ENCODE data around the gene ARHGEF9.

The ARHGEF9 gene

DNA sequence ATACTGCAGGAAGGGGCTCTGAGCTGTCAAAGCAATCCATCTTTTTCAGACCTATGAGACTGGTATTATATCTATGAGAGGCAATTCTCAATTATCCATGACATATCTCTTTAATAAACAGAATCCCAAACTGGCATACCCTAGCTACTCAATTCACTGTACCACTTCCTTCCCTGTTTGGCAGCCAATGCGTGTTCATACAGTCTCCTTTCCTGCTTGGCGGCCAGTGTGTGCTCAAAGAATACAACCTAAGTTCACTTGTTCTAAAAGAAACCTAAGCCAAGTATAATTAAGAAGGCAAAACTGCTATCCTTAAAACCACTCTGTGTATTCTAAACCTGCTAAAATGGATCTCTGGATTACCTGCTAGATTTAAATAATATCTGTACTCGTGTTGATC is 38.3 kb downstream of the ARHGEF9 start:
- no peak for DNase-seq (ENCODE audit: low read depth in 2 of 2)

DNA sequence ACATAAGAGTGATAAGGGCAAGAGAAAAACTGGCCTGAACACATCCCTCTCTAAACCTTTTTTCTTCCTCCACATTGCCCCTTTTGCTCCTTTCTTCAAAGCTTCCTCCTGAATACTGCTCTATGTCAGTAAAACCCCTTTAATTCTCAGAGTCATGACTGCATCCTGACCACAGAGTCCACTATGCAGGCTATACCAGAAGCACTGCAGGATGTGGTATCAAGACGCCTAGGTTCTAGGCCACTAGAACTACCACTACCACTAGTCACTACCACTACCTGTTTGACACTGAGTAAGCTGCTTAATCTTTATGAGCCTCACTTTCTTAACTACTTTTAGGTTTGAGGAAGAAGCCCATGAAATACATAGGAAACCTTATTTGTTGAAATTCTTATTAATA is 38.7 kb downstream of the ARHGEF9 start:
- no peak for DNase-seq (ENCODE audit: low read depth in 2 of 2)

DNA sequence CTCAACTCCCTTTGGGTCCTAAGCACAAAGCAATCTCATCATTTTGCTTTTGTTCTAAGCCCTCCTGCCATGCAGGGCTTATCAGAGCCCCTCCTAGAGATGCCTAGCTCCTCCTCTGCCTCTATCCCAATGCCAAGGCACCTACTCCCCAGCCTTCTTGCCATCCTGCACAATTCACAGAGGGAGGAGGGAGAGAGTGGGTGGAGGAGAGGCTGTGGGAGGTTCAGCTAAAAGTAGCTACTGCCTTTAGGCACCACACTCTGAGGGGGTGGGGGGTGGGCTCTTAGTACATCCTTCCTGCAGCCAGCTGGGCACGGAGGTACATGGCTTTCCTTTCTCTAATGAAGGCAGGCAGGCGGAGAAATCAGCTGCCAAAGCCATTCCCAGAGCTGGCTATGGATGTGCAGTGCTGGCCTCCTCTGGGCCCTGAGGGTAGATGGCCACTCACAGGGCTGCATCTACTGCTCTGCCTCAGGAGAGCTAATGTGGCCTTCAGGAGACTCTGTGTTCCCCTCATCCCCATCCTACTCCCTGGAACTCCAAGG is 40.1 kb downstream of the ARHGEF9 start:
- DNase-seq (ENCODE audit: low read depth in 2 of 2), result no peak

DNA sequence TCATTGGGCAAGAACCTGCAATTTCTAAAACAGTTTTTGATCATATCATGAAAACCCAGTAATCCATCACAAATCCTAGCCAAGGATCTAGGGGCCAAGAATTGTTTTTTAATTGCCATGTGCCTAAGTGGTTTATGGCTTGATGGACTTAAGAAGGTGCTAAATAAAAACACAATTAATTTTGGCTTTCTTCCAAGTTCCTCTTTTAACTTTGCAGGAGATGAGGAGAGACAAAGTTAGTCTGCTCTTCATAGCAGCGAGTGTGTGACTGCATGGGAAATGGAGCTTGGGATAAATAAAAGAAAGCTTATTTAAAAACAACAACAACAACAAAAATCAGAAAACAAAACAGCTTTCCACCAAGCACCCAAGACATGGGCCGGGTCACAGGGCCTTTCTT is 41.4 kb downstream of the ARHGEF9 start:
- no peak for DNase-seq (ENCODE audit: low read depth in 2 of 2)

DNA sequence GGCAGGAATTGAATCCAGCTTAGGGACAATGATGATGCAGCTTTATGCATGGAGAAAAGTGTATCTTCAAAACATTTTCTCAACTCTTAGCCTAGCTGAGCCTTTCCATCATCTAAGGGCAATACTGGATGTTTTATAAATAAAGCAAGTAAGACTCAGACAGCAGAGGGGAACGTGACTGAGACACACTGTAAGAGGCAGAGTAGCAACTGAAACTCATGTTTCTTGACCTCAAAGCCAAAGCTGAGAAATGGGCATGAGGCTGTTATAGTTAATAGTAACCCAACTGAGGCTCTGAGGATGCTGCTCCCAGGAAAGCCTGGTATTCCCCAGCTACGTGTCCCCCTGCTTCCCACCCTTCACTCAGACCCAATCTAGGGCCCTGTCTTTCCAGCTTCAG is 44.6 kb downstream of the ARHGEF9 start:
- DNase-seq (ENCODE audit: low read depth in 2 of 2), result no peak

DNA sequence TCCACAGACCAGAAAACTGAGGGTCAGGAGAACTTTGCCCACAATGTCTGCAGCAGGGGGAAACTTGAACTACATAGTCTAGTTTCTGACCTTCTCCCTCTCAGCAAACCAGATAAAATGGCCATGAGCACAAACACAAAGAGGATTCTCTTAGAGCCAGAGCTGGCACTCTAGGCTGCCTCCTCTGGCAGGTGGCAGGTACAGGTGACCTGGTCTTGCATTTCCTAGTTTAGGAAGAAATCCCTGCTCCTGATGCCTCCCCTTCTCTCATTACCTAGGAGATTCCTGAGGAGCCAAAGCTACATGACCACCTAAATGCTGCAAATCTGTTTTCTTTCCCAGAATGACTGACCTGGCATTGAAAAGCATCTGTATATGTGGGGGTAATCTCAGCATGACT is 45.1 kb downstream of the ARHGEF9 start:
- DNase-seq (ENCODE audit: low read depth in 2 of 2), result no peak

DNA sequence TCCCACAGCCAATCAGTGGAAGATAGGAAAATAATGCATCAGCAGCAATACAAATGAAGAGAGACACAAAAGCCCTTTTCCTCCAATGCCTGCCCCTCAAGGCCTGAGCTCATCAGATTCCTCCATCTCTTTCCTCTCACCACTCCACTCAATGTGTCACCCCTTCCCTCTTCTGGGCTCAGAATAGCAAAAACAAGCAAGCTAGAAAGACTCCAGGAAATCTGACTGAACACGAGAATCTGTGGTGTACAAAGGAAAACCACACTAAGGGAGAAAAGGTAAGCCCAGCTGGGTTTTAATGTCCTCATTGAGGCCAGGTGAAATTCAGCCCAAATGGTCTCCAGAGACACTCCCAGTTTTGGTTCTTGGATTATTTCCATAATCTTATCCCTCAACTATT is 46.3 kb downstream of the ARHGEF9 start:
- DNase-seq (ENCODE audit: low read depth in 2 of 2), result no peak

DNA sequence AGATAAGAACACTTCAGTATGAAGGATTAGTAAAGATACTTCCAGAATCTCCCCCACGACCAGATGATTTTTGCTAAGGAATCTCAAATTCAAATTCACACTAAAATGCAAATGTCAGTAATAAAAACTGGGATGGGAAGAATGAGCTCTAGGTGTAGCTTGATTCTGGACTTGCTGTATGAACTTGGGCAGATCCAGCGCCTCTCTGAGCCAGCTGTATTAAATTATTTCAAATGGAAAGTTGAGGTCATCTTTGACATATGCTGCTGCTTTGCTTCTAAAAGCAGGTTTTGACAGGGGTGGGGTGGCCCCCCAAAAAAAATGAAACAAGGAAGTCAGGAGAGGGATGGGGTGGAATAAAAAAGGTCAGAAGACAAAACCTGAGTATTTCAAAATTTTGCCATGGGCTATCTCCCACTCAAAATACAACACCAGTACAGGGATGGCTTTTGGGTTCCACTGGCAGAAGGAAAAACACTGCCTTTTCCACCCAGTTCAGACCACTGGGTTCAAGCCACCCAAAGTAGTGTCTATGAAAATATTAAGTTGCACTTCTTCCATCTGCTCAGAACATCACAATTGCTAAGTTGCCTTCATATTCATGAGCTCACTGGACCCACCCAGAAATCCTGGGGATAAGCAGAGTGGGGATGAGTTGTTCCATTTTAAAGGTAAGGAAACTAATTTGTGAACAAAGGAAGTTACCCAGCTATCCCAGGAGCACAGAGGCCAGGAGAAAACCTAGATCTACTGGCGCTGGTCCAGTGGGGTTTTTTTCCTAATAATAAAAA is 47.7 kb downstream of the ARHGEF9 start:
- no peak for DNase-seq (ENCODE audit: low read depth in 2 of 2)

DNA sequence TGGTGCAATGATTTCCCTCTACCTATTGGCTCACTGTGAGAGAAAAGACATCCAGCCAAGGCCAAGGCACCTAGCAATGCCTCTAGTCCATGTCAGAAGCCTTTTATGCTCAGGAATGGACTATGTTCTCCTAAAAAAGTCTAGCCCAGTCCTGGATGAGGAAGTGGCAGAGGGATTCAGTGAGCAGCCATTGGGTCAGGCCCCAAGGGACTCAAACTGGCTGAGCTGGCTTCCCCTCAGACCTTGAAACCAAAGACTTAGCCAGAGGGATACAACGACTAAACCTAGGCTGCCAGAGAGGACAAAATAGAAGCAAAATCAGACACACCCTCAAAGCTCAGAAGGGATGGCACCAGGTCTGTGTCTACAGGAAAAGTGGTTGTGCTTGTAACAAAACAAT is 49.1 kb downstream of the ARHGEF9 start:
- no peak for DNase-seq (ENCODE audit: low read depth in 2 of 2)

DNA sequence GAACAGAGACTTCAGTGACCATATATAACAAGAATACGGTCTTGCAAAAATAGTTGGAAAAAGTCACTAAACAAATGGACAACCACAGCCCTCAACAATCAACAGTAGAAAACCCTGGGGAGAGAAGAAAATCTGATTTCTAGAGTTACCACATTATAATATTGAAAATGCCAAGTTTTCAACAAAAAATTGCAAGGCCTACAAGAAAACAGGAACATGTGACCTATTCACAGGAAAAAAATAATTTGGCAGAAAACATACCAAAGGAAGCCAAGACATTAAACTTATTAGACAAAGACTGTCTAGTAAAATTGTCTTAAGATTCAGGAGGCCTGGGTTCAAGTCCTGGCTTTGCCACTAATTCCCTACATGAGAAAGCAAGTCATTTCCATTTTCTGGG is 64.7 kb downstream of the ARHGEF9 start:
- DNase-seq (ENCODE audit: low read depth in 2 of 2), result no peak

DNA sequence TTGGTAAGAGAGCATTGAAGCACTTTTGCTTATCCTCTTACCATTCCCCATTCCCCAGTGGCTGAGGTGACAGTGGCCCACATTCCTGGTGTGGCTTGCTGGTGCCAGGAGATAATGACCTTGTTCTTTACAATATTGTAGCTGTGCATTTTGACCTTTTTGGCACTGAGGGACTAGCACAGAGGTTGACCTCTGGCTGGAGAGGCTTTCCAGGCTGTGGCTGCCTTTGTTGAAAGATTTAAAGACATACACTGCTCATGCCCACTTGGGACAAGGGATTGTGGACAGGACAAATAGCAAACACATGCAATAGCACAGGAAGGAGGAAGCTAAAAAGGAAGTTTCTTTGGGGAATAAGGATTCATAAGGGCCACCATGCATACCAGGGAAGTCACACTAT is 65.4 kb downstream of the ARHGEF9 start:
- DNase-seq (ENCODE audit: low read depth in 2 of 2), result no peak

DNA sequence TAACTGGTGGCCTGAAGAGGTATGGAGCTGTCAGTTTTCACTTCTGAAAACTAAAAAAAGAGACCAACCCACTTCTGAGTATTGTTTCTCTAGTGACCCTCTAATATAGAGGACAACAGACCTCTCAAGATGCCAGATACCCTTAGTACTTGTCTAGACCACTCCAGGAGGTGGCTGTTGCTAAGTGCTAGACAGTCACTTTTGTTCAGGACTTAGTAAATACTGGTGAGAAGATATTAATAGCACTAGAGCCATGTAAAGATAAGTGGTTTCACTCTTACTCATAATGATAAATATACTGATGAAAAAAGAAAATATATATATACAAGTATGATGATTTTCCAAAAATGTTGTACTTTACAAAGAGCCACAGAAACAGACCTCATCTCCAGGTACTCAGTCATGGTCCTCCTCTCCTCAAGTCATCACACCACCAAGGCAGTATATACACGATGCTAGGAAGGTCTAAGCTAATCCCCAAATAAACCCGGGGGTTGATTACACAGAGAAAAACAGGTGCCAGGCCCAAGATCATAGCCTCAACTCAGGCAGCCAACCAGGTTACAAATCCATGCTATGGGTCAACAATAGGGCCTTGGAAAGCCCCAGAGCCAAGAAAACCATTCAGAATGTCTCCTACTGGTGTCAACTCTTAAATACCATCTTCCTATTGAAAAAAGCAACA is 66.9 kb downstream of the ARHGEF9 start:
- DNase-seq (ENCODE audit: low read depth in 2 of 2), result no peak

DNA sequence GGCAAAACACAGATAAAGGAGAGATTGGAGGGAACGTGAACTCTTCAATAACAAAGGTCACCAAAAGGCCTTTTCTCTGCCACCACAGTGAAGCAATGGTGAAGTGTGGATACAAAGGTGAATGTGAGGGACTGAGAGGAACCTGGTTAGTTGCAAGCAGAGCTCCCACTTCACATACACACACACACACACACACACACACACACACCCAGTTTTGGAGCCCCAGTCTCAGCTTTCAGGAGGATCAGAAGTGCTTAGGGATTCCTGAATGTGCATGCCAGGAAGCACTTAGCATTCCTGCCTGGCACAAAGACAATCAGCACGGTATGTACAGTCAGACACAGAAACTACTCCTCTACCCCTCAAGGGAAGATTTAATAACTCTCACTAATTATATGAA is 71.5 kb downstream of the ARHGEF9 start:
- no peak for DNase-seq (ENCODE audit: low read depth in 2 of 2)

DNA sequence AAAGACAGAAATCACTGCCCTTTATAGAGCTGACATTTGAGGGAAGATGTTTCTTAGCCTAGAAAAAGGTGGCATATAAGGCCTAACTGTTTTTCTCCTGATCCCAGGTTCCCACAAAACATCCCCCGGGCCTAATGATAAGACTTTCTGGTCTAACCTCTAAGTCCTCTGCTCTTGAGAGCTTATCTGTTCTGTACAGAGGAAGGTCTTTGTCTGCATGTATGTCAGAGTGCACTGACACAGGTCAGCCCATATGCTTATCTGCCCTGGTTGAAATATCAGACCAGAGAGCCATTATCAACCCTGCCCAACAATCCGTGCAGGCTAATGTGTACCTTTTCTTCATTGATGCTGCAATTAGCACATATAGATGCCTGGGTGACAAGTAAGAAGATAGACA is 76.2 kb downstream of the ARHGEF9 start:
- no peak for DNase-seq (ENCODE audit: low read depth in 2 of 2)

DNA sequence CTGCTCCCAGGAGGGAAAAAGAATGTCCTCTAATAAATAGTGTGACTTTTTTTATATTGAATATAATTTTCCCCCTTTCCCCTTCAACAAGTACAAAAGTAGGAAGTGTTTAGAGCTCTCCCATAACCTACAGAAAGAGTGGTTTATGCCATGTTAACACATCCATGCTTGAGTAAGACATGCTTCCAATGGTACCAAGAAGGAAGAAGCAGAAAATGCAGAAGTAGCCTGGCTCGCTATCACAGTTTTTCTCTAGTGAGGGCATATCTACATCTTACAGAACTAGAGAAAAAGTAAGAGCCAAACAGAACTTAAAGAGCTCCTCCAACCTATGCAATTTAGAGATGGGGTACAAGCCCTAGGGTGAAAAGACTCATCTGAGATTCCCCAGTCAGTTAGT is 82.5 kb downstream of the ARHGEF9 start:
- DNase-seq (ENCODE audit: low read depth in 2 of 2), result no peak

DNA sequence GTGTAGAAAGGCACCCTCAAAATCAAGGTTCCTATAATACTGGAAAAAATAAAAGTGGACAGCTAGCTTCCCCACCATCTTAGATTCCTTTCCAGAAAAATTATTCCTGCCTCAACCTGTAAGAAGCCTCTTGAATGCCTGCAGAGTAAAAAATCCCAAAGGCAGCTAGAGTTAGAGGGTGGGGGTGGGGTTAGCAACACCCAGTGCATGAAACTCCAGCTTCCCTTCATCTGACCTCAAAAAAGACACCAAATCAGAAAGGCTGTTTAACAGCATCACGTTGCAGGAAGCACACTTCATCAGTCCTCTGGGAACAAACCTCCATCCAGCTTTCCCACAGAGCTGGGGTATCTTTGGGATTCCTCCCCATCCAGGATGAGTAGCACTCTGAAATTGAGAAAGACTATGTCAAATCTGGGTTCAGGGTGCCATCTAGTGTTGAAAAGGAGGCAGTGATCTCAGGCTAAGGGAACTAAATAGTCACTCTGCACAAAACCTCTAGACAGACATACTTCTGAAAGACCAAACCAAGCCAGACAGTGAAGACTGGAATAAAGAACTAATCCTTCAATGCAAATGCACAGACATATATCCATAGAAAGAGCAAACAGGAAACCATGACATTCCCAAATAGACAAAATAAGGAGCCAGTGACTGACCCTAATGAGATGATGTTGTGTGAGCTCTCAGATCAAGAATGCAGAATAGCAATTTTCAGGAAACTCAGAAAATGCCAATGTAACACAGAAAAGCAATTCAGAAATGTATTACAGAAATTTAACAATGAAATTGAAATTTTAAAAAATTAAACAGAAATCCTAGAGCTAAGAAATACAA is 97.9 kb downstream of the ARHGEF9 start:
- no peak for DNase-seq (ENCODE audit: low read depth in 2 of 2)

DNA sequence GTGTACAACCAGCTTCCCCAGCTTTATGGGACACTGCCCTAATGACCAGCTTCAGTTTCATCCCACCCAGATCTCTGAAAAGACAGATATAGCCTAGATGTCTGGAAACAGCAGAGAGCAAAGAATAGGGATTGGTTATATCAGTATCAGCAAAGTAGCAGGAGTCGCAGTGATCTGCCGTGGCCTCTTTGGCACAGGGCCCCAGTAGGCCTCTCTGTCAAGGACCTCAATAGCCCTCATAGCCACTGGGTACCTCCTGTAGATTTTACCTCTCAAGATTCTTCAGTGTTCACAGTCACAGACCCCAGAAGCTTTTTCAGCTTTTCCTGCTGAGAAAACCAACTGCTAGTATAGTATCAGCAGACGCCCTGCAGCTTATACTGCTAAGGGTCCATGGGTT is 104.6 kb downstream of the ARHGEF9 start:
- DNase-seq (ENCODE audit: low read depth in 2 of 2), result no peak

DNA sequence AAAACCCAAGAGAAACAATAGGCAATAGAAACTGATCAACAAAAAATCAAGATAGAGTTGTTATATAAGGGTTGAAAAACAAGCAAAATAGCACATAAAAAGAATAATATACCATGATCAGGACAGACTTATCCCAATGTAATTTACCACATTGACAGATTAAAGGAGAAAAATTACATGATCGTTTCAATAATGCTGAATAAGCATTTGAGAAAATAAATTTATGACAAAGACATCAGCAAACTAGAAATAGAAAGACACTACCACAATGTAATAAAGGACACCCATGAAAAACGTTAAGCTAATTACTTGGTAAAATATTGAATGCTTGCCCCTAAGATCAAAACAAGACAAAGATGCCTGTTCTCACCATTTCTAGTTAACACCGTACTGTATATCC is 105.6 kb downstream of the ARHGEF9 start:
- DNase-seq (ENCODE audit: low read depth in 2 of 2), result no peak

DNA sequence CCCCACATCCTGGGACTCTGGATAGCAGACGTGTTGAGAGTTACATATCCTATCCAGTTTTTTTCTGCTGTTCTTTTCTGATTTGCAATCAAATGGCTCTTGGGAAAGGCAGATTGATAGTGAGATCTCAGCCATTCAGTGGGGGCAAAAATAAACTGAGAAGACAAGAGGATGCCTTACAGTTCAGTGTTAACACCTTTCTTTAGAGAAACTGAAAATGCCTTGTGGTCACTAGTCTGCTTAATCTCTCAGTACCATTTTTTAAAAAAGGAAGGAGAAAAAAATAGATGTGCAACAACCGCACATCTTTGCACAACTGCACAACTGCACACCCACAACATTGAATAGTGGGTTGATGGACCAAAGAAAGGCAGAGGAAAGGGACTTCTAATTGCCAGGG is 109.3 kb downstream of the ARHGEF9 start:
- no peak for DNase-seq (ENCODE audit: low read depth in 2 of 2)

DNA sequence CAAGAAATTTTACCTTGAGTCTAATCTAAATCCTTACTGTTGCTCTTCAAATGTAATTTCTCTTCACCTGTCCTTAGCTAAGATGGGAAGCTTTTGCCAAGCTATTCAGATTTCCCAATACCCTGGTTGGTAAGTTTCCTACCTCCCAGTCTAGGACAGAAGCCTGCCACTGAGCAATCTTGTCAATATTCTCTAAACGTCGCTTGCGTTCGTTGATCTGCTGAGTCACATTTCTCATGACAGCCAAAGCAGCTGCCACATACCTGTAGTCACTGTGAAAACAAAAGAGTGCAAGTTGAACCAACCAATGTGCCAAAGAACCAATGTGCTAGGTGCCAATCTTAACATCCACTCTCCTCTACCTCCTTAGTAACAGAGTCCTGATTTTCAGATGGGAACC is 111.1 kb downstream of the ARHGEF9 start:
- DNase-seq (ENCODE audit: low read depth in 2 of 2), result no peak

DNA sequence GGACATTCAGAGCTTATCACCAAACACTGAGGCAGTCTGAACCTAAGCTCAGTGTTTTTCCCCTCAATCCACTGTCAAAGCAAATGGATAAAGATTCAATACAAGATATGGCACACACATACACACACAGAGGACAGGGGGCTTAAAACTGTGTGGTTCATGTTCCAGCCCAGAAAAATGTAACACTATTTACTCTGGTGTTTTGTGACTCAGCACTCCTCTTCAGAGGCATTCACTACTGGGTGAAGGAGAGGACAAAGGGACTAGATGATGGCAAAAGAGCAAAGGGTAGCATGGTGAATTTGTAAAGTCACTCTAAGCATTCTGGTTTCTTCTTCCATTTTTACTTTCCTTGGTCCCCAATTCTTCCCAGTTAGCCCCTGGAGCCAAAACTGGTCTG is 120.3 kb downstream of the ARHGEF9 start:
- no peak for DNase-seq (ENCODE audit: low read depth in 2 of 2)

DNA sequence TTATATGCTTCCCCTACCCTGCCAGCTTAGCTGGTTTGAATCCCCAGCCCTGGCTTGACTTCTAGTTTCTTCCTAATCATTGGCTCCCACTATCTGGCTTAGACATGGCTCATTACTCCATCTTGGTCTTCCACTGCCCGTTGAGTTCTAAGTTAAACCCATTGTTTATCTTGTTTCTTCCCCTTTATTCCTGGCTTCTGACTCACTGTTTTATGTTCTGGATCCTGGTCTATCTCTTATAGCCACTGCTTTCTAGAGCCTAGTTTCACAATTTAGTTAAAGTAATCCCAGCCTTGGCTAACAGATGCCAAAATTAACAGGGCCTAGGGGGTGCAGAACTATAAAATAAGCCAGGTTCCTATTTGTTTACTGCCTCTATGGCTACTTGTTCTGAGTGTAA is 120.9 kb downstream of the ARHGEF9 start:
- DNase-seq (ENCODE audit: low read depth in 2 of 2), result no peak

DNA sequence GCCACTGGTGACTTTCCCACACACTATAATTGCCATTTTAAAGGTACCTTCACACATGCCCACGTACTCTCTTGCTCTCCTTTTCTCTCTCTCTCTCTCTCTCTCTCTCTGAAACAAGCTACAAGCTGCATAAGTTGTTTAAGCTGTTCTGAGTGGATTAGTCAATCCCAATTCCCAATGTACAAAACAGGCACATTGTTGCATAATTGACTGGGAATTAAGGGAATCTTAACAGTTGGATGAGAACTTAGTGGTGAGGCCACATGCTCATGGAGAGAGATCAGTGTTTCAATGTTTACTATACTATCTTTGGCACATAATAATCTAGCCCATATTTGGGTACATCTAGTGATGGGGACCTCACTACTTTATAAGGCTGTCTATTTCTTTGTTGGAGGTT is 123.3 kb downstream of the ARHGEF9 start:
- DNase-seq (ENCODE audit: low read depth in 2 of 2), result no peak
